ENCODE measurements around the gene XYLT1.

GRCh38 chr16:17213974-17214373 is 256.8 kb downstream of the XYLT1 start:
- TF ChIP-seq CTCF (IDR thresholded peaks at IDR 0.05; ENCODE audit: low read depth, low read length) (no peak), EZH2phosphoT487 (IDR thresholded peaks at IDR 0.05; ENCODE audit: low read depth) (no peak)

Measured in OCI-LY3 (cell line).